IPS-18a (cell line): Measurements from ENCODE around the gene NUP210.

Experiments used
- H3K27ac ChIP-seq: one replicate; pipeline ENCODE4 v1.5.1; 2013; ENCODE audit warnings: low read length
- H3K27me3 ChIP-seq: one replicate; pipeline ENCODE4 v1.6.1; 2013; ENCODE audit warnings: mild to moderate bottlenecking, low read length; ENCODE audit not compliant: control insufficient read depth, insufficient read depth
- H3K36me3 ChIP-seq: one replicate; pipeline ENCODE4 v1.6.1; 2013; ENCODE audit warnings: low read depth, low read length; ENCODE audit not compliant: control insufficient read depth
- H3K4me1 ChIP-seq: one replicate; pipeline ENCODE4 v1.6.1; 2013; ENCODE audit warnings: low read depth, low read length; ENCODE audit not compliant: control insufficient read depth
- H3K4me3 ChIP-seq: one replicate; pipeline ENCODE4 v1.5.1; 2013; ENCODE audit warnings: low read length
- H3K9ac ChIP-seq: one replicate; pipeline ENCODE4 v1.6.1; 2013; ENCODE audit warnings: mild to moderate bottlenecking, low read length, moderate library complexity
- H3K9me3 ChIP-seq: one replicate; pipeline ENCODE4 v1.6.1; 2013; ENCODE audit warnings: low read depth, low read length; ENCODE audit not compliant: control insufficient read depth

The NUP210 gene

DNA sequence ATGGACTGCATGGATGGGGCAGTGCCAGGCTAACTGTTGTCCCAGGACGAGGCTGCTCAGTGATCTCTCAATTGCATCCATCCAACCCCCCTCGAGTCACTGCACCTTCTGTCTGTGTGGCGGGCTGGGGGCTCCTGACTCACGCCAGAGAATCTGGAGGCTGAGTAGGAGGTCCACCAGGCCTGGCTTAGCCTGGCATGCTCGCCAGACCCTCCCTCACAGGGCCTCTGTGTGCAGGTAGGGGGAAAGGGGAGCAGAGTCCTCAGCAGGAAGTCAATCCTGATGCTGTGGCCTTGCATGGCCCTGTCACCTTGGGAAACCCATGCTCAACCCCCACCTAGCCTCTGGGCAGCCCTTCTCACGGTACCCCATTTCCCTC lies 140.6 kb downstream of the NUP210 start:
- Histone ChIP-seq H3K4me1 (no peaks in the 10 kb centered on the region), H3K27ac (no peak overlapping the region), H3K4me3 (no peak overlapping the region), H3K36me3 (no peaks in the 10 kb centered on the region), H3K9ac (no peak overlapping the region), H3K27me3 (peaks cover 34% of the 10 kb centered on the region), H3K9me3 (no peaks in the 10 kb centered on the region)

DNA sequence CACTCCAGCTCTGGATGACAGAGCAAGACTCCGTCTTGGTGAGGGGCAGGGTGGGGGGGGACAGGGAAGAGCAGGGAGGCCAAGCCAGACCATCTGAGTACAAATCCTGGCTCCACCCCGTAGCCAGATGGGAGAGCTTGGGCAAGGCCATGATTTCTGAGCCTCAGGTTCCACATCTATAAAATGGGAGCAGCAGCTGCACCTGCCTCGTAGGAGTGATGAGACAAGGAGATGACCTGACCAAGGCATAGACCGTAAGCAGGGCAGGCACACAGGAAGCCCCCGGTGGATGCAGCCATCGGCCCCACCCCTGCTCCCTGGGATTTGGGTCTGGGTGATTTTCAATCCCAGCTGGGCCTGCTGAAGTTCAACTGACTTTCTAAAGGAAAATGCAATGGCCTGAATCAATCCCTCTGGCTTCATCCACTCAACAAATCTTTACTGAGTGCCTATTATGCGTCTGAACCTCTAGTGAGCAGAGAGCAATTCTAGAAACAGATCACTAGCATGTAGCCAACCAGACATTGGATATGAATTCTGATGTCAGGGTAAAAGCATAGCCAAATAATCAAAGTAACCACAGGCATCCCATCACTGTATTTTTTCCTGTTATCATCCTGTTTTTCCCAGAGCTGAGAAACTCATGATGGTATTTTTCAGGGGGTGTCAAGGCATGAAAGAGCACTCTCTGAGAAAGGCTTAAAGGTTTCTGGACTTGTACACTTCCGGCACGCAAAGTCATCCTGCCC lies 141.2 kb downstream of the NUP210 start:
- H3K27me3 ChIP-seq: peaks cover 32% of the 10 kb centered on the region
- H3K4me1 ChIP-seq: no peaks in the 10 kb centered on the region
- no peak overlapping the region for H3K4me3 ChIP-seq
- H3K27ac ChIP-seq: no peak overlapping the region
- H3K9ac ChIP-seq: no peak overlapping the region
- no peaks in the 10 kb centered on the region for H3K9me3 ChIP-seq
- H3K36me3 ChIP-seq: no peaks in the 10 kb centered on the region

DNA sequence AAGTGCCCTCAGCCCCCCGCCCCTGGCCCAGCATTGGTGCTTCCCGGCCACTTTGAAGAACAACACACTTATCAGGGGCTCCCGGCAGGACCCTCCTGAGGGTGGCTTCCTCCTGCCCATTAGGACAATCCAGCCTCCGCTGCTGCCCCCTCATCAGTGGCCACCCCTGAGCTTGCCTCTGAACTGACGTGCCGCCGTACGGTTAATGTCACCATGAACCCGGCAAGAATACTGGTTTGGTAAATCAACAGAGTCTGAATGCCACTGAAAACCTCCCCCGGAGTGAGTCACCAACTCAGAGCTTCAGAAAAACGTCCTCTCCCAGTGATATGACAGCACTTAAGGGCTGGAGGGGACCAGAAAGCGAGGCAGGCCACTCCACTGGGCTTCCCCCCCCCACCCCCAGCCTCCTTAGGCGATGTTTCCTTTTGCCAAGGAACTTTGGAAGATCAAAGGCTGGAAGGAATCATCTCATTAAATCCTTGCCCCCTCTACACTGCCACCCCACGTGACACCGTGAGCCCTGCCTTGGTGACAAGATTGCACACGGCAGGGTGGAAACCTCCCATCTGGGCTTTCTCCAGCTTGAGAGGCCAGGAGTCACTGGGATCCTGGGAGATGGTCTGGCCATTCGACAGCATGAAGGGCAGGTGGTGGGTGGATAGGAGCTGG lies 142.1 kb downstream of the NUP210 start:
- Histone ChIP-seq H3K27me3 (peaks cover 23% of the 10 kb centered on the region), H3K9me3 (no peaks in the 10 kb centered on the region), H3K4me3 (no peak overlapping the region), H3K36me3 (no peaks in the 10 kb centered on the region), H3K27ac (no peak overlapping the region), H3K4me1 (no peaks in the 10 kb centered on the region), H3K9ac (no peak overlapping the region)

DNA sequence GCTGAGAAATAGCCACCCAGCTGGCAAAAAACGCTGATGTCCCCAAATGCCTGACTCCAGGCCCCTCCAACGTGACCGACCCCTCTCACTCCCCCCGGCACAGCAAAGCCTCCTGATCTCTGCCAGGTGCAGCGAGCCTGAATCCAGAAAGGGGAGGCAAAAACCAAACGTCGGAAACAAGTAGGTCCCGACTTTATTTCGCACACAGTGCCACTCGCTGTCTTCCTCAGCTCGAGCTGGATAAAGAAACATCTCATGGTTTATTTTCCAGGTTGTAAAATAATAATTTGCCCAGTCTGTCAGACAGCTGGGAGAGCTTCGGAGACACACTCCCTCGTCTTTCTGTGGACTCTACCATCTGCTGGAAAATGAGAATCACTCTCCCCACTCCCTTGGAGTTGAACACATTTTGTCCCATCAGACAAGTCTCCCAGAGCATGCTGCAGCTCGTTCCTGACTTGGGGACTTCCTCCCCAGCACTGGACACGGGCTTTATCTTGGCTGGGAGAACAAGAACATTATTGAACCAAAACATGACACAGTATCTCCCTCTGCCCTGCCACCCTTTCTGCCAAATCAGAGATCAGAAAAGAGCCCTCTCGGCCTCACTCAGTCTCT lies 142.8 kb downstream of the NUP210 start:
- H3K4me3 ChIP-seq: no peak overlapping the region
- H3K4me1 ChIP-seq: no peaks in the 10 kb centered on the region
- no peaks in the 10 kb centered on the region for H3K9me3 ChIP-seq
- H3K36me3 ChIP-seq: no peaks in the 10 kb centered on the region
- H3K27ac ChIP-seq: no peak overlapping the region
- no peak overlapping the region for H3K9ac ChIP-seq
- H3K27me3 ChIP-seq: peaks cover 20% of the 10 kb centered on the region

DNA sequence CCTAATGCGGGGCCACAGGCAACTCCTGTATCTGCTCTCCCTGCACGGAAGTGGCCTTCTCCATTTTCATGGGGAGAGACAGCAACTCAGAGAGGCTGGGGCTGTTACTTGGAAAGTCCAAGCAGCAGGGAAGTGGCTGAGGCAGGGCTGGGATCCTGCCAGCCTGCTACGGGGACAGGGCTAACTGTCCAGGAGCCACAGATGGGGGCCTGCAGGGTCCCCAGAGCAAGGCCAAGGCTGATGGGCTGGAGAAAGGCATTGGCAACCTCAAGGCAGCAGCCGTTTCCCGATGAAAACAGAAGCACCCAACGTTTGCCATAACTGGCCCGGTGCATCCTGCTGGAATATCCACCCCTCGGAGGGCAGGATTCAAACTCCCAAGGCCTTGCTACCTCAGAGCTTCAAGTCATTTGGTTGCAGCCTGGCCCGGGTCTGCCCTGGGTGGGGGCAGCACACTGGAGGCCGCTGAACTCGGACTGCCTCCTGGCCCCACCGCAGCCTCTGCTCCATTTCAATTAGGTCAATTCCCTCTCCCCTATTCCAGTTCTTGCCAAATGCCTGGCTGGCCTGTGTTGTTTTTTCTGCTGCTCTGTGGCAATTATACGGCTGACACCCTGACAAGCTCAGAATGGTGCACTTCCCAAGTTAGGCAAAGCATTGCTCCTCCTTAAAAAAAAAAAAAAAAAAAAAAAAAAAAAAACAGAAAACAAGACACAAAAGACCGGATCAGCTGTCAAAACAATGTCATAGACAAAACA lies 143.5 kb downstream of the NUP210 start:
- no peak overlapping the region for H3K9ac ChIP-seq
- peaks cover 13% of the 10 kb centered on the region for H3K27me3 ChIP-seq
- H3K27ac ChIP-seq: no peak overlapping the region
- H3K9me3 ChIP-seq: no peaks in the 10 kb centered on the region
- no peak overlapping the region for H3K4me3 ChIP-seq
- H3K4me1 ChIP-seq: no peaks in the 10 kb centered on the region
- no peaks in the 10 kb centered on the region for H3K36me3 ChIP-seq

DNA sequence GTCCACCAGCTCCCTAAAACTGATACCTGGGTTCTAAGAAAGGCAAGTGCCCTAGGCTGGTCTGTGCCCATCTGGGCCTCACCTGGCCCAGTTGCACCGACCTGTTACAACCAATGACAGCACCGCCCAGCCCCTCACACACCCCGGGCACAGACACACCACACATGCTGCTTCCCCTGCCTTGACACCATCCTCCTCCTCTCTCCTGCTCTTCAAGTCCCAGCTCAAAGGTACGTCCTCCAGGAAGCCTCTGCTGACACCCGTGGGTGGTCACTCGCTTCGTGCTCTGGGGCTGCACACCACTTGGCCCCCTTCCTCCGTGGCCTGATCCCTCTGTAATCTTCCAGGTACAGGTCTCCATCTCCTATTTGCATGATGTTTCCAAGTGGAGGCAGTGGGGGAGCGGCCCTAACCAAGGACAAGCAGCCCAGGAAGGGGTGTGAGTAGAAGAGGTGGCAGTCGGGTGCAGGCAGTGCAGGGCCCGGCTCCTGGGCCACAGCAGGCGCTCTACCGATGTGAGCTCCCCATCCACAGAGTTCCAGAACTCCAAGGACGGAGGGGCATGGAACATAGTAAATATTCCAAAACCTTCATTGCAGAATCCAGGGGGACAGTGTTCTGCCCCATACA lies 144.6 kb downstream of the NUP210 start:
- Histone ChIP-seq H3K4me3 (no peak overlapping the region), H3K27me3 (peaks cover 4% of the 10 kb centered on the region), H3K4me1 (no peaks in the 10 kb centered on the region), H3K9ac (no peak overlapping the region), H3K9me3 (no peaks in the 10 kb centered on the region), H3K27ac (no peak overlapping the region), H3K36me3 (no peaks in the 10 kb centered on the region)

DNA sequence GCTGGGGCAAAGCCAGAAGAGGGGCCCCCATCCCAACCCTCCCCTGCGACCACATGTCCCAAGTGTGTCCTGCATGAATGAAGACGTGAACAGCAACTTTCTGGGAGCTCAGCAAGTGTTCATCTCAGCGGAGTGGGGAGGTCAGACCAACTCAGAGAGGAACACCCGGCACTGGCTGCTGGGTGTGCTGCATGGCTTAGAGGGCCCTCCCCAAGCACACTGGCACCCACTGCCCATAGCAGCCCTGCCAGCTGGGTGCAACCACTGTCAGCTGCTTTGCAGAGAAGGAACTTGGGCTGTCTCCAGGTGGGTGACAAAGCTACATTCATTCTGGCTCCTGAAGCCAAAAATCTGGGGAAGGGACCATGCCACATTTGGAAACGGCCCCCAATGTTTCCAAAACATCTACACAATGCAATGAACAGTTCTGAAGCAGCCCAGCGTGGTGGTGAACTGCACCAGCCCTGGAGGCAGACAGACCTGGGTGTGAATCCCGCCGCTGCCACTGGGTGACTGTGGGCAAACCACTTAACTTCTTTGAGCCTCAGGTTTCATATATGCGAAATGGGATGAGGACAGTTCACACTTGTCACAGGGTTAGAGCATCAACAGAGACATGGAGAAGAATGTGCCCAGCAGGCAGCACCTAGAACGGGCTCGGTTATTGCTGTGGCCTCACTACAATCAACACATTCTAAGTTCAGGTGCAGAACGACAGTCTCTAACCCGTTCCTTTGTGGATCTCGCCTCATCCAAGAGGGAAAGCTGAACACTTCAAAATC lies 145.4 kb downstream of the NUP210 start:
- H3K9ac ChIP-seq: no peak overlapping the region
- no peak overlapping the region for H3K27ac ChIP-seq
- no peaks in the 10 kb centered on the region for H3K36me3 ChIP-seq
- H3K4me1 ChIP-seq: no peaks in the 10 kb centered on the region
- no peaks in the 10 kb centered on the region for H3K9me3 ChIP-seq
- no peak overlapping the region for H3K4me3 ChIP-seq
- H3K27me3 ChIP-seq: no peaks in the 10 kb centered on the region

DNA sequence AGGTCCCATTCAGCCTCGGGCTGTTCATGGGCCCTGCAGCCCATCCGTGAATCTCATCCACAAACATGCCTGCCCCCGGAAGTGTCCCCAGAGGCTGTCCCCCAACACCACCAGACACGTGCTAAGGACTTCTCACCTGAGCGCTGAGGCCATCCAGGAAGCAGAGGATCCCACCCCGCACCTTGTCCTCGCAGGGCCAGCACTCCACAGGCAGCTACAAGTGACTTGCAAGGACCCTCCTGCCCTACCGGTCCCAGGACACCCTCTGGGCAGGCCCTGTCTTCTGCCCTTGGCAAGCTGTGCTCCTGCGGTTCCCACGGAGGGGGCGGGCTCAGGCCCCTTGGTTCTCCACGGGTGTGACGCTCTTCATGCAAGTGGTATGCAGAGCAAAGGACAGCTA lies 146.0 kb downstream of the NUP210 start:
- Histone ChIP-seq H3K4me3 (no peak overlapping the region), H3K9ac (no peak overlapping the region), H3K36me3 (no peaks in the 10 kb centered on the region), H3K27ac (no peak overlapping the region), H3K9me3 (no peaks in the 10 kb centered on the region), H3K4me1 (no peaks in the 10 kb centered on the region), H3K27me3 (no peaks in the 10 kb centered on the region)

DNA sequence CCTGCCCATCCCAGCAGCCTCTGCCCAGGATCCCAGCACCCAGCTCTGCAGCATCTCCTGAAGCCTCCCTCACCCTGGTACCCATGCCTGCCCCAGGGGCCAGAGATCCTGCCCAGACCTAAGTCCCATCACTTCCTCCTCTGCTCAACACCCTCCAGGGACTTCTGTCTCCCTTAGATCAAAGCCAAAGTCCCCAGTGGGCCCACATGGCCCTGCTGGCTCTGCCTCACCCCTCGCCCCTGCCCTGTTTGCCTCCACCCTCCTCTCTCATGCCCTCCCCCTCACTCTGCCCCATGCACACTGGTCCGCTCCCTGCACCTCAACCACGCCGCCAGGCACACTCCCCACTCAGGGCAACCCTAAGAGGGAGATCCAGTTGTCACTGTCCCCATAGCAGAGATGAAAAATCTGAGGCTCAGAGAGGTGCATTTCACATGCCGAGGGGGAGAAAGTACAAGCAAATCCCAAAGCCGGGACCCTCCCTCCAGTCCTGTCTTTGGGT lies 146.5 kb downstream of the NUP210 start:
- Histone ChIP-seq H3K9me3 (no peaks in the 10 kb centered on the region), H3K27ac (no peak overlapping the region), H3K4me3 (no peak overlapping the region), H3K36me3 (no peaks in the 10 kb centered on the region), H3K9ac (no peak overlapping the region), H3K27me3 (no peaks in the 10 kb centered on the region), H3K4me1 (no peaks in the 10 kb centered on the region)

DNA sequence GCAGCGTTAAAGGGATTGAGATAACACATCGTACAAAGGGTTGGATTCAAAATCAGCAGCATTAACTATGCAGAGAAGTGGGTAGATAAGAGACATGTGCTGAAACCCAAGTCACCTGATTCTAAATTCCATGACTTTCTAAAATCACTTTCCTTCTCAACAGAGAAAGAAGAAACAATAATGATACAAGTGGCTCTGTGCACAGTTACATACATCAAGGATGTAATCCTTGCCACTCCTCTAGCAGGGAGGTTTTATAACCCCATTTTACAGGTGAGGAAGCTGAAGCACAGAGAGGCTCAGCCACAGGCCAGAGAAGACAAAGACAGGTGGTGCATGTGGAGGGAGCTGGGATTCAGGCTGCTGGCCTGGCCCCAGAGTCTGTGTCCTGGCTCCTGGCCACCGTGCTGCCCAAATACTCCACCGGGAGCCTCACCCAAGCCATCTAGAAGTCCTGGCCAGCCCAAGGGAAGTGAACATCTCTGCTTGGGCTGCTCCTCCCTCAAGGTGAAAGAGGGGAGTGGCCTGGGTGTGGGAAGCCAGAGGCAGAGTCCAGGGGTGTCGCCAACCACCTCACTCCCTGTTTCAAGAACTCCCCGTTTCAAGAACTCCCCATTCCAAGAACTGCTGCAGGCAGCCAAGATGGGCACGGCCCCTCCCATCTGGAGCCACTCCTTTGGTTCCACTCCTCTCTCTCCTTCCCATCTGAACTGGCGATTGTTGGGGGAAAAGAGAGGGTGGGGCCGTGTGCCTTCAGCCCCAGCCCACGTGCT lies 147.1 kb downstream of the NUP210 start:
- H3K36me3 ChIP-seq: no peaks in the 10 kb centered on the region
- H3K27ac ChIP-seq: no peak overlapping the region
- H3K4me3 ChIP-seq: no peak overlapping the region
- H3K4me1 ChIP-seq: no peaks in the 10 kb centered on the region
- no peaks in the 10 kb centered on the region for H3K9me3 ChIP-seq
- no peaks in the 10 kb centered on the region for H3K27me3 ChIP-seq
- H3K9ac ChIP-seq: no peak overlapping the region
